GM12878 (cell line): ENCODE measurements around the gene ZNF431. TPM values are rescaled to one million over a fixed set of nuclear protein-coding genes. Genes with fewer than 3 reads are reported as not detected.

ENCODE experiments used
- ATAC-seq: fragments of 200-7000 bp; cut with Tn5 transposase; 3 replicates; pipeline ENCODE4 v1.9.1; 2020; ENCODE audit warnings: mild to moderate bottlenecking, moderate library complexity
- BruUV-seq: library from RNA; stranded (reverse); fragments of 400-500 nt; replicated peaks from 2 replicates; lab custom pipeline; 2021; lab: Mats Ljungman, UMichigan
- CTCF ChIA-PET: fragments of 300-600 bp; sonication (Branson Sonifier 250); formaldehyde crosslinking; extraction: SDS; loops from one replicate; lab custom pipeline; 2021; ENCODE audit warnings: inconsistent platforms; lab: Yijun Ruan, JAX
- POLR2A ChIA-PET: fragments of 350-600 bp; formaldehyde crosslinking; extraction: SDS; loops from one replicate; lab custom pipeline; 2021; ENCODE audit warnings: inconsistent platforms; lab: Charles Lee
- RAD21 ChIA-PET: fragments of 300-600 bp; sonication (Branson Sonifier 250); formaldehyde crosslinking; loops from one replicate; lab custom pipeline; 2023; ENCODE audit warnings: antibody characterized with exemption; ENCODE audit not compliant: unreplicated experiment; lab: Charles Lee
- SMC1A ChIA-PET: fragments of 300-600 bp; sonication (Branson Sonifier 250); formaldehyde crosslinking; loops from one replicate; lab custom pipeline; 2023; ENCODE audit not compliant: unreplicated experiment, uncharacterized antibody; lab: Charles Lee
- DNase-seq: peaks from one replicate; pipeline ENCODE4 v3.0.0-alpha.2; 2011; ENCODE audit warnings: low read depth, low spot score
- FAIRE-seq: peaks from 3 replicates; lab custom pipeline; 2011; peaks lifted over from hg19 to GRCh38; lab: Jason Lieb, UNC
- H2AFZ ChIP-seq: 2 replicates; pipeline ENCODE4 v1.6.0; 2011; ENCODE audit warnings: low read depth, low read length, control low read depth; ENCODE audit not compliant: control insufficient read depth
- H3K27ac ChIP-seq: 2 replicates; pipeline ENCODE4 v1.5.1; 2011; ENCODE audit warnings: control low read depth; ENCODE audit not compliant: control insufficient read depth, insufficient read depth
- H3K27me3 ChIP-seq, 2 experiments: replicated peaks in 1 of 2; 2 replicates each; pipeline versions ENCODE4 v1.6.0 to v1.6.1; 2011; ENCODE audit warnings: low read length in 1 of 2; ENCODE audit not compliant: control insufficient read depth in 2 of 2, insufficient read depth in 2 of 2
- H3K36me3 ChIP-seq, 2 experiments: 2 replicates each; pipeline ENCODE4 v1.5.1; 2011; ENCODE audit warnings: low read length in 1 of 2; ENCODE audit not compliant: control insufficient read depth in 2 of 2, insufficient read depth in 2 of 2
- H3K4me1 ChIP-seq: 2 replicates; pipeline ENCODE4 v1.6.1; 2011; ENCODE audit warnings: mild to moderate bottlenecking, low read length, moderate library complexity, mixed read lengths; ENCODE audit not compliant: control insufficient read depth, insufficient read depth
- H3K4me2 ChIP-seq: 2 replicates; pipeline ENCODE4 v1.6.0; 2011; ENCODE audit warnings: control low read depth; ENCODE audit not compliant: control insufficient read depth, insufficient read depth
- H3K4me3 ChIP-seq: fragments of 200-600 bp; sonication (generic); 2 replicates; pipeline ENCODE4 v1.5.1; 2016
- H3K79me2 ChIP-seq: 2 replicates; pipeline ENCODE4 v1.6.0; 2011; ENCODE audit warnings: low read length; ENCODE audit not compliant: control insufficient read depth, insufficient read depth
- H3K9ac ChIP-seq: 2 replicates; pipeline ENCODE4 v1.8.0; 2011; ENCODE audit warnings: low read length, control low read depth, mixed read lengths; ENCODE audit not compliant: control insufficient read depth, insufficient read depth
- H3K9me3 ChIP-seq: replicated peaks from 3 replicates; pipeline ENCODE4 v1.5.1; 2011; ENCODE audit warnings: mild to moderate bottlenecking, low read length; ENCODE audit not compliant: control insufficient read depth, insufficient read depth
- H4K20me1 ChIP-seq: 2 replicates; pipeline ENCODE4 v1.6.0; 2011; ENCODE audit not compliant: control insufficient read depth, insufficient read depth
- CEBPB ChIP-seq, 2 experiments: fragments of 150-350 bp in 1 of 2; IDR thresholded peaks; 2 replicates each; pipeline ENCODE4 v1.6.1; 2012 to 2014; ENCODE audit warnings: low read depth in 2 of 2, low read length in 2 of 2, borderline replicate concordance in 1 of 2, inconsistent platforms in 1 of 2
- CHD2 ChIP-seq: IDR thresholded peaks from 2 replicates; pipeline ENCODE4 v1.6.1; 2011; ENCODE audit warnings: low read depth, low read length, improper control_type of control experiment, borderline replicate concordance
- FOXM1 ChIP-seq: IDR thresholded peaks from 2 replicates; pipeline ENCODE4 v1.6.1; 2012; ENCODE audit warnings: low read depth, mild to moderate bottlenecking, inconsistent platforms, low read length, moderate library complexity
- GABPA ChIP-seq: IDR thresholded peaks from 2 replicates; pipeline ENCODE4 v1.6.1; 2014; ENCODE audit warnings: antibody characterized with exemption, low read depth, mild to moderate bottlenecking, inconsistent platforms
- IKZF2 ChIP-seq, 2 experiments: fragments of 450-650 bp; IDR thresholded peaks; 2 replicates each; pipeline ENCODE4 v1.6.1; 2017; ENCODE audit warnings: mild to moderate bottlenecking in 2 of 2, moderate library complexity in 2 of 2
- KDM1A ChIP-seq: fragments of 200-600 bp; sonication (generic); IDR thresholded peaks from 2 replicates; pipeline ENCODE4 v1.6.1; 2016; ENCODE audit warnings: borderline replicate concordance
- SMAD1 ChIP-seq: fragments of 450-650 bp; IDR thresholded peaks from 2 replicates; pipeline ENCODE4 v1.6.1; 2018; ENCODE audit warnings: mild to moderate bottlenecking, low read depth; ENCODE audit not compliant: partially characterized antibody
- SPI1 ChIP-seq: IDR thresholded peaks from 2 replicates; pipeline ENCODE4 v1.6.1; 2011; ENCODE audit warnings: low read depth, mild to moderate bottlenecking, low read length, moderate library complexity, borderline replicate concordance; ENCODE audit not compliant: insufficient read depth
- SRF ChIP-seq, 2 experiments: IDR thresholded peaks; 2 replicates each; pipeline ENCODE4 v1.6.1; 2011; ENCODE audit warnings: low read depth in 2 of 2, low read length in 2 of 2, mild to moderate bottlenecking in 1 of 2, moderate library complexity in 1 of 2
- ZNF24 ChIP-seq: fragments of 450-650 bp; IDR thresholded peaks from 2 replicates; pipeline ENCODE4 v1.6.1; 2017; ENCODE audit warnings: antibody characterized with exemption, mild to moderate bottlenecking
- WGBS: methylation state at CpG from one replicate; pipeline ENCODE4 v1.1.6; 2016; ENCODE audit warnings: low lambda C conversion rate; ENCODE audit not compliant: insufficient replicate concordance, insufficient coverage; ENCODE audit errors: missing lambda C conversion rate; 5-methylcytosine and 5-hydroxymethylcytosine counted together
- in situ Hi-C: fragments of 300-500 bp; cut with MboI; formaldehyde crosslinking; loops from 9 replicates; pipeline ENCODE4 v1.14.3; 2018; ENCODE audit warnings: mixed read lengths
- intact Hi-C: fragments of 100-400 bp; cut with micrococcal nuclease; formaldehyde crosslinking; loops from one replicate; pipeline ENCODE4 v1.14.2; 2022; ENCODE audit not compliant: unreplicated experiment
- polyA plus RNA-seq, 11 experiments: library from polyadenylated mRNA; depleted of rRNA in 4 of 11; unstranded in 6 of 11; stranded (reverse) in 5 of 11; fragments of >200 nt; fragmentation: Nextera tagmentation in 4 of 11; fragmentation: Illumina TruSeq in 1 of 11; extraction: Ambion mirVana in 4 of 11; extraction: Trizol in 1 of 11; gene quantifications; 1 replicate in 1 of 11; 2 replicates in 10 of 11; pipeline versions ENCODE4 v1.2.1 to v1.2.3, GENCODE V29; 2011 to 2016; ENCODE audit warnings: inconsistent platforms in 2 of 11, missing spikeins in 2 of 11, low read depth in 1 of 11
- total RNA-seq, 4 experiments: library from RNA; depleted of rRNA in 3 of 4; stranded (reverse); fragments of >200 nt in 3 of 4; fragmentation: Illumina TruSeq in 1 of 4; extraction: Trizol in 1 of 4; gene quantifications; 2 replicates each; pipeline versions ENCODE4 v1.2.1 to v1.2.3, GENCODE V29; 2013 to 2021
- TF ChIP-seq, protein P1 (sequence below): fragments of 450-650 bp; IDR thresholded peaks from 2 replicates; pipeline ENCODE4 v1.6.1; 2017; ENCODE audit warnings: low read depth, mild to moderate bottlenecking, moderate library complexity
- TF ChIP-seq, protein P2 (sequence below): IDR thresholded peaks from 2 replicates; pipeline ENCODE4 v1.6.1; 2012; ENCODE audit warnings: improper control_type of control experiment, low read depth, low read length; ENCODE audit not compliant: insufficient replicate concordance
- TF ChIP-seq, protein P3 (sequence below): fragments of 450-650 bp; IDR thresholded peaks from 2 replicates; pipeline ENCODE4 v1.6.1; 2017; ENCODE audit warnings: antibody characterized with exemption, mild to moderate bottlenecking, moderate library complexity

The ZNF431 gene
- total and polyA plus RNA-seq, 10 of the 15 experiments (the other 5 are each of a cell fraction or from before 2014, with no cell fraction given): 2.5 to 18.7 (median 10.0) TPM

DNA sequence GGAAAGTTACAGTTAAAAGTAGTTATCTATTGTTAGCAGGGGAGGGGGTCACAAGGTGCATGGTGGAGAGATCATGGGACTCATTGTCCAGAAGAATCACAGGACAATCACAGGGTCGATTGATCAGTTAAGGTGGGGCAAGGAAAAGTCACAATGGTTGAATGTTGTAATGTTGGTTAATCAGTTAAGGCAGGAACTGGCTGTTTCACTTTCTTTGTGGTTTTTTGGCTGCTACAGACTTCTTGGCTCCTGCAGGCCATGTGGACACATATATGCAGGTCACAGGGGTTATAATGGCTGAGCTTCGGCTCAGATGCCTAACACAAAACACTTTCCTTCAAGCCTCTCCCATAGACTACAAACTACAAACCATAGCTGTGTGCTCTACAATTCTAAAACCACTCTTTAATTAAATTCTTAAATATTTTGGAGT lies 6.9 kb upstream of the ZNF431 start:
- Histone ChIP-seq H3K4me2 (no peak overlapping the region), H3K36me3 (no peaks in the 10 kb centered on the region), H3K27me3 (no peaks in the 10 kb centered on the region), H4K20me1 (no peaks in the 10 kb centered on the region), H3K79me2 (no peaks in the 10 kb centered on the region), H3K9me3 (no peaks in the 10 kb centered on the region; the same call in 2 of the 3 replicates), H3K27ac (no peak overlapping the region), H3K4me1 (no peaks in the 10 kb centered on the region), H3K4me3 (no peak overlapping the region), H2AFZ (no peak overlapping the region), H3K9ac (no peak overlapping the region)
- no peak for ATAC-seq
- intact Hi-C loops (no loop called here), in situ Hi-C loops (no loop called here)
- ChIA-PET RAD21 (no interaction called here), POLR2A (no interaction called here), SMC1A (no interaction called here), CTCF (interaction anchor here (0.7 kb wide), 1 partner anchor 71 kb away, joined by 3 read pairs; no protein-coding TSS in a partner anchor)
- no peak for FAIRE-seq
- no peak for DNase-seq
- BruUV-seq: no TSS peak
- 64% methylated on average over 2 of the region's 2 CpGs for WGBS
- TF ChIP-seq, protein P1, sequence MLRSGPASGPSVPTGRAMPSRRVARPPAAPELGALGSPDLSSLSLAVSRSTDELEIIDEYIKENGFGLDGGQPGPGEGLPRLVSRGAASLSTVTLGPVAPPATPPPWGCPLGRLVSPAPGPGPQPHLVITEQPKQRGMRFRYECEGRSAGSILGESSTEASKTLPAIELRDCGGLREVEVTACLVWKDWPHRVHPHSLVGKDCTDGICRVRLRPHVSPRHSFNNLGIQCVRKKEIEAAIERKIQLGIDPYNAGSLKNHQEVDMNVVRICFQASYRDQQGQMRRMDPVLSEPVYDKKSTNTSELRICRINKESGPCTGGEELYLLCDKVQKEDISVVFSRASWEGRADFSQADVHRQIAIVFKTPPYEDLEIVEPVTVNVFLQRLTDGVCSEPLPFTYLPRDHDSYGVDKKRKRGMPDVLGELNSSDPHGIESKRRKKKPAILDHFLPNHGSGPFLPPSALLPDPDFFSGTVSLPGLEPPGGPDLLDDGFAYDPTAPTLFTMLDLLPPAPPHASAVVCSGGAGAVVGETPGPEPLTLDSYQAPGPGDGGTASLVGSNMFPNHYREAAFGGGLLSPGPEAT: no peak
- no peak for TF ChIP-seq SRF (IDR thresholded peaks at IDR 0.05; ENCODE audit: low read depth in 2 of 2, low read length in 2 of 2)
- TF ChIP-seq SMAD1: no peak
- no peak for TF ChIP-seq SPI1
- TF ChIP-seq, protein P2, sequence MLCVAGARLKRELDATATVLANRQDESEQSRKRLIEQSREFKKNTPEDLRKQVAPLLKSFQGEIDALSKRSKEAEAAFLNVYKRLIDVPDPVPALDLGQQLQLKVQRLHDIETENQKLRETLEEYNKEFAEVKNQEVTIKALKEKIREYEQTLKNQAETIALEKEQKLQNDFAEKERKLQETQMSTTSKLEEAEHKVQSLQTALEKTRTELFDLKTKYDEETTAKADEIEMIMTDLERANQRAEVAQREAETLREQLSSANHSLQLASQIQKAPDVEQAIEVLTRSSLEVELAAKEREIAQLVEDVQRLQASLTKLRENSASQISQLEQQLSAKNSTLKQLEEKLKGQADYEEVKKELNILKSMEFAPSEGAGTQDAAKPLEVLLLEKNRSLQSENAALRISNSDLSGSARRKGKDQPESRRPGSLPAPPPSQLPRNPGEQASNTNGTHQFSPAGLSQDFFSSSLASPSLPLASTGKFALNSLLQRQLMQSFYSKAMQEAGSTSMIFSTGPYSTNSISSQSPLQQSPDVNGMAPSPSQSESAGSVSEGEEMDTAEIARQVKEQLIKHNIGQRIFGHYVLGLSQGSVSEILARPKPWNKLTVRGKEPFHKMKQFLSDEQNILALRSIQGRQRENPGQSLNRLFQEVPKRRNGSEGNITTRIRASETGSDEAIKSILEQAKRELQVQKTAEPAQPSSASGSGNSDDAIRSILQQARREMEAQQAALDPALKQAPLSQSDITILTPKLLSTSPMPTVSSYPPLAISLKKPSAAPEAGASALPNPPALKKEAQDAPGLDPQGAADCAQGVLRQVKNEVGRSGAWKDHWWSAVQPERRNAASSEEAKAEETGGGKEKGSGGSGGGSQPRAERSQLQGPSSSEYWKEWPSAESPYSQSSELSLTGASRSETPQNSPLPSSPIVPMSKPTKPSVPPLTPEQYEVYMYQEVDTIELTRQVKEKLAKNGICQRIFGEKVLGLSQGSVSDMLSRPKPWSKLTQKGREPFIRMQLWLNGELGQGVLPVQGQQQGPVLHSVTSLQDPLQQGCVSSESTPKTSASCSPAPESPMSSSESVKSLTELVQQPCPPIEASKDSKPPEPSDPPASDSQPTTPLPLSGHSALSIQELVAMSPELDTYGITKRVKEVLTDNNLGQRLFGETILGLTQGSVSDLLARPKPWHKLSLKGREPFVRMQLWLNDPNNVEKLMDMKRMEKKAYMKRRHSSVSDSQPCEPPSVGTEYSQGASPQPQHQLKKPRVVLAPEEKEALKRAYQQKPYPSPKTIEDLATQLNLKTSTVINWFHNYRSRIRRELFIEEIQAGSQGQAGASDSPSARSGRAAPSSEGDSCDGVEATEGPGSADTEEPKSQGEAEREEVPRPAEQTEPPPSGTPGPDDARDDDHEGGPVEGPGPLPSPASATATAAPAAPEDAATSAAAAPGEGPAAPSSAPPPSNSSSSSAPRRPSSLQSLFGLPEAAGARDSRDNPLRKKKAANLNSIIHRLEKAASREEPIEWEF: no peak
- TF ChIP-seq ZNF24: no peak
- no peak for TF ChIP-seq GABPA
- TF ChIP-seq CHD2: no peak
- TF ChIP-seq IKZF2 (IDR thresholded peaks at IDR 0.05): no peak
- no peak for TF ChIP-seq CEBPB (IDR thresholded peaks at IDR 0.05; ENCODE audit: borderline replicate concordance in 1 of 2, low read depth in 2 of 2, low read length in 2 of 2)
- TF ChIP-seq FOXM1: no peak
- TF ChIP-seq KDM1A: no peak
- TF ChIP-seq, protein P3, sequence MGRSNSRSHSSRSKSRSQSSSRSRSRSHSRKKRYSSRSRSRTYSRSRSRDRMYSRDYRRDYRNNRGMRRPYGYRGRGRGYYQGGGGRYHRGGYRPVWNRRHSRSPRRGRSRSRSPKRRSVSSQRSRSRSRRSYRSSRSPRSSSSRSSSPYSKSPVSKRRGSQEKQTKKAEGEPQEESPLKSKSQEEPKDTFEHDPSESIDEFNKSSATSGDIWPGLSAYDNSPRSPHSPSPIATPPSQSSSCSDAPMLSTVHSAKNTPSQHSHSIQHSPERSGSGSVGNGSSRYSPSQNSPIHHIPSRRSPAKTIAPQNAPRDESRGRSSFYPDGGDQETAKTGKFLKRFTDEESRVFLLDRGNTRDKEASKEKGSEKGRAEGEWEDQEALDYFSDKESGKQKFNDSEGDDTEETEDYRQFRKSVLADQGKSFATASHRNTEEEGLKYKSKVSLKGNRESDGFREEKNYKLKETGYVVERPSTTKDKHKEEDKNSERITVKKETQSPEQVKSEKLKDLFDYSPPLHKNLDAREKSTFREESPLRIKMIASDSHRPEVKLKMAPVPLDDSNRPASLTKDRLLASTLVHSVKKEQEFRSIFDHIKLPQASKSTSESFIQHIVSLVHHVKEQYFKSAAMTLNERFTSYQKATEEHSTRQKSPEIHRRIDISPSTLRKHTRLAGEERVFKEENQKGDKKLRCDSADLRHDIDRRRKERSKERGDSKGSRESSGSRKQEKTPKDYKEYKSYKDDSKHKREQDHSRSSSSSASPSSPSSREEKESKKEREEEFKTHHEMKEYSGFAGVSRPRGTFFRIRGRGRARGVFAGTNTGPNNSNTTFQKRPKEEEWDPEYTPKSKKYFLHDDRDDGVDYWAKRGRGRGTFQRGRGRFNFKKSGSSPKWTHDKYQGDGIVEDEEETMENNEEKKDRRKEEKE: no peak
